Stimulated activated naive CD8-positive, alpha-beta T cell treated with anti-CD3 and anti-CD28 coated beads, Interleukin-15, Interleukin-2, amounts not matched to agents 100 U/mL and 50 U/mL, for 24 hours (primary cell): ENCODE measurements around the gene LRMDA.

Source experiments
- ATAC-seq: fragments of 150-1000 bp; cut with Tn5 transposase; one replicate; pipeline ENCODE4 v1.10.0; 2021
- DNase-seq: peaks from one replicate; pipeline ENCODE4 v3.0.0; 2021

Gene LRMDA

DNA sequence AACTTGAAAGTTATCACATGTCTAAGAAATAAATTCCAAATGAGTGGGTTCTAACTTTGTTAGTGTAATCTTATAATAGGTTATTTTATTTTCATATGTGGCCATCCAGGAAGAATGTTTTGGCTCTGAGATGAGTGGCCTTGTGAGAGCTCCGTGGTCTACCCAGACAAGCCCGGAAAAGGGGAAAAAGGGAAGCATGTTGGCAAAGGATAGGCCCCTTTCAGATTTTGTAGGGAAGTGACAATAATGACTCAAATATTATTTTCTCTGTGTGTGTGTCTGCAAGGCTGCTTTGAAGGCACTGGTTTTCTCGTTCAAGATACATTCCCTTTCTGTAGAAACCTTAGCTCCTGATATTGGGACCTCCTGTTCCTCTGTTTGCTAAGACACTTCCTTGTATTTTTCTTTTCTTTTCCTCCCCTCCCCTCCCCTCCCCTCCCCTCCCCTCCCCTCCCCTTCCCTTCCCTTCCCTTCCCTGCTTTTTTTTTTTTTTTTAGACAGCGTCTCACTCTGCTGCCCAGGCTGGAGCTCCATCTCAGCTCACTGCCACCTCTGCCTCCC is 240.8 kb downstream of the LRMDA start:
- ATAC-seq, result no peak
- no peak for DNase-seq

GRCh38 chr10:75672842-75673241 is 241.4 kb downstream of the LRMDA start:
- no peak for DNase-seq
- ATAC-seq, result no peak

DNA sequence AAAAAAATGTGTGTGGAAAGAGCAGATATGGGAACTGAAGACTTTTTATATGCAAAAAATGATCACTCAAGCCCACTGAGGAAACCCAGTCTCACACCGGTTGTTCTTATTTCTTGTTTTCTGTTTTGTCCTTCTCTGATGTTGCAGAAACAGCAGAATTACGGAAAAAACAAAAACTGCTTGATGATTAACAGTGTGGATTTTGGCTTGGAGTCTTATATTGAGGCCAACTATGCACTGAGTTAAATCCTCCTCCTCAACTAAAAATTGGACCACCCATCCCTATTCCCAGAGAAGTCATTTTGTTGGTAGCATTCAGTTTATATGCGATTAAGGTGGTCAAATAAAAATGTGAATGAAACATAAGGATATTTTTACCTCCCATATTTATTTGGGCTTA is 246.1 kb downstream of the LRMDA start:
- DNase-seq (no peak), ATAC-seq (no peak)

DNA sequence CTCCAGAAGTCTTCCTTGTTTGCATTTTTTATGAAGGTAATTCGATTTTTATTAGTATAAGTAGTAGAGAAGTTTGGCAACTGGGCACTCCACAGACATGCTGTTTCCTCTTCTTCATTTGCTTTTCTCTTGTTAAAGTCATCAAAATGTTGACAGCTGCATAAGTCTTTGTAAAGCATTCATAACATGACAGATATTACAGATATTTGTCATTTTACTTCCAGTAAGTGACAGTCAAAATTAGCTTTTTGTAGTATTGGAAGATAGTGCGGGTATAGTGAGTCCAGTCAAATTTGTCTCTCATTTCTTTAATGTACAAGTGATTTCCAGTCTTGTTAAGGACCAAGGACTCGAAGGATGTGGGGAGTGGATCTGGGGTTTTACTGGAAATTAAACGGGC is 247.1 kb downstream of the LRMDA start:
- ATAC-seq (no peak), DNase-seq (no peak)

DNA sequence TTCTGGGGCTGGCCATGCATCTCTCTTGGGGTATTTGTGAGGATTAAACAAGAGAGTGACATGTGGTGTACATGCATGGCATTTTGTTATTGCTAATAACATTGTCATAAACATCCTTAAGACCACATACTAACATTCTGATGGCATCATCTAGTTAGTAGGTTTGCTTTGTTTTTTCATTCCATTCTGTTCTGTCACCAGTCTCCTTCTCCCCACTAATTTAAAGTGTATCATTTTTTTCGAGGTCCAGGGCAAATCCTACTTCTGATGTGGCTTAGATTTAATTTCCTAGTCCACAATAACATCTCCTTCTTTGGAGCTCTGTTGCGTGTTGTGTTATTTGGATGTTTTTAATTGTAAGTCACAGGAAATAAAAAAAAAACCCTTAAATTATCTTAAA is 248.1 kb downstream of the LRMDA start:
- DNase-seq (no peak), ATAC-seq (no peak)

- ATAC-seq (no peak), DNase-seq (no peak)
These were observed 249.9 kb downstream of the LRMDA start for GRCh38 chr10:75681334-75681733.

GRCh38 chr10:75682649-75683557 is 251.5 kb downstream of the LRMDA start:
- ATAC-seq (no peak), DNase-seq (no peak)

DNA sequence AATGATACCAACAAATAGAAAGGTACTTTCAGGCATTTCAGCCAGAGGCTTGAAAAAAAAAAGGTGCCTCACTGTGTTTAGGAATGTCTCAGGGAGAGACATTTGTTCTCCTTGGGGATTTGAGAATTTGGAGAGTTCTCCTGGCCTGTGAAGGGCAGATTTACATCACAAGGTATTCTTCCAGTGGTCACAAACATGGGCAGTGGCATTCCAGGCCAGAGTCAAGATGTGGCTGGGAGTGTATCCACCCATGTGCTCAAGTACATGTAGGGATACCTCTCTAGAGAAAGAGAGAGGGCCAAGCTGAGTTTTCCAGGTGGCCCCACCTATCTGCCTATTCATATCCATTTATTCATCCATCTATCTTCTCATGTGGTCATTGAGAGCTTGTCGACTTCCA is 253.8 kb downstream of the LRMDA start:
- DNase-seq (no peak), ATAC-seq (no peak)

DNA sequence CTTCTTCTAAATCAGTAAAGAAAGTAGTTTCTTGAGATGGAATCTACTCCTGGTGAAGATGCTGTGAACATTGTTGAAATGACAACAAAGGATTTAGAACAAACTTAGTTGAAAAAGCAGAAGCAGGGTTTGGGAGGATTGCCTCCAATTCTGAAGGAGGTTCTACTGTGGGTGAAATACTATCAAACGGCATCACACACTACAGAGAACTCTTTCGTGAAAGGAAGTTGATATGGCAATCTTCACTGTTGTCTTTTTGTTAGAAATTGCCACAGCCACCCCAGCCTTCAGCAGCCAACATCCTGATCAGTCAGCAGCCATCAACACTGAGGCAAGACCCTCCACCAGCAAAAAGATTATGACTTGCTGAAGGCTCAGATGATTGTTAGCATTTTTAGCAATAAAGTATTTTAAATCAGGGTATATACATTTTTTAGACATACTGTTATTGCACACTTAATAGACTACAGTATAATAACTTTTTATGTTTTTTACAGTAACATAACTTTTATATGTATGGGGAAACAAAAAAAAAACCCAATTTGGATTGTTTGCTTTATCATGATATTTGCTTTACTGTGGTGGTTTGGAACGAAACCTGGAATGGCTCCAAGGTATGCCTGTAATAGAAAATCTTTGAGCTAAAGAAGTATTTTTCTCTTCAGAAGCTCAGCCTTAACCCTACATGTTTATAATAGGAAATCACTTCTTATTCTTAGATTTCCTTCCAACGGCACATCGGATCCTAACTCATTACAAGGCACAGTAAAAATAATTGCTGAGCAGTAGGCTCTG is 257.3 kb downstream of the LRMDA start:
- DNase-seq (no peak), ATAC-seq (no peak)

DNA sequence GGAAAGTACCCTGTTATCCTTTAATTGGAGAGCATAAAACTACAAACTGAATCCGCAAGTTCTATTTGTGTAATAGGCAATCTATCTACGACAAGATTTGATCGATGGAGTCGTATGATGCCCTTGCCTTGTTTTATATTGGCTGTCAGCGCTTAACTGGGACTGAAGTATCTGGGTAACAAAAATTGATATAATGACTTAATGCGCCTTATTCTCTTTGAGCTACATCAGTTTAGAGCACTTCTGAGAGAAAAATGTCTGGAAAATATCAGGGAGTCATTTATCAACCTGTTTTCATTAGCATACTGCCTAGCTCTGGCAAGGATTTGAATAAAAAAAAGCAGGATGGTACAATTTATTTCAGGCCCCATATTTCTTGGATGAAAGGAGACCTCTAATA is 262.1 kb downstream of the LRMDA start:
- ATAC-seq (no peak), DNase-seq (no peak)

DNA sequence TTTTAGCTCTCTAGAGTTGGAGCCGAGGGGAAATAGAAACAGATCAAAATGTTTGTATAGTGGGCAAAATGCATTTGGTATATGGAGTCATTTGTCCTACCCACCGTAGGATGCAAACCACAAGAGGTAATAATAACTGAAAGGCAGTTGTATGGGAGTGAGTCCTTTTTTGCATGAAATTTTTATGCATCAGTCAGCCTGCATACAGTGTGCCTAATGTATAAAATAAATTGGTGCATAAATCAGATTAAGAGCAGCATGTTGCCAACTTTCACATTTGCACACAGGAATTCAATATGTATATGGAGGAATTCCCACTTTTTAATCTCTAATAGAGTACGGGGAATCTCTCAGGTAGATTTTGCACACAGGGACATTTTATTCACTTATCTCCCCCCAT is 262.8 kb downstream of the LRMDA start:
- DNase-seq (no peak), ATAC-seq (no peak)

GRCh38 chr10:75694790-75695189 is 263.4 kb downstream of the LRMDA start:
- ATAC-seq (no peak), DNase-seq (no peak)

DNA sequence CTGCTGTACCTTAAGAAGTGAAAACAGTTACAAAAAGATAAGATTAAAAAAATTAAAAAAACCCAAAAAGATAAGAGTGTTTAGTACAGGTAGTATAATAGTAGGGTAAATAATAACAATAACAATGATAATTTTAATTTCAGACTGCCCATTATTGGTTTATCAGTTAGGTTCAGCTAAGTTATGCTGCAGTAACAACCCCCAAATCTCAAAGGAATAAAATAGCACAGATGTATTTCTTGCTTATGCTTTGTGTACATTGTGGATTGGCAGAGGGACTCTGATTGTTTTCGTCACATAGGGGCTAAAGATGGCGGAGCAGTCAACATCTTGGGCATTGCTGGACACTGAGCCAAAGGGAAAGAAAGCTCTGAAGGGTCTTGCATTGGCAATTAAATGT is 264.6 kb downstream of the LRMDA start:
- ATAC-seq, result no peak
- no peak for DNase-seq

- no peak for ATAC-seq
- no peak for DNase-seq
These were observed 265.1 kb downstream of the LRMDA start for GRCh38 chr10:75696536-75696935.

DNA sequence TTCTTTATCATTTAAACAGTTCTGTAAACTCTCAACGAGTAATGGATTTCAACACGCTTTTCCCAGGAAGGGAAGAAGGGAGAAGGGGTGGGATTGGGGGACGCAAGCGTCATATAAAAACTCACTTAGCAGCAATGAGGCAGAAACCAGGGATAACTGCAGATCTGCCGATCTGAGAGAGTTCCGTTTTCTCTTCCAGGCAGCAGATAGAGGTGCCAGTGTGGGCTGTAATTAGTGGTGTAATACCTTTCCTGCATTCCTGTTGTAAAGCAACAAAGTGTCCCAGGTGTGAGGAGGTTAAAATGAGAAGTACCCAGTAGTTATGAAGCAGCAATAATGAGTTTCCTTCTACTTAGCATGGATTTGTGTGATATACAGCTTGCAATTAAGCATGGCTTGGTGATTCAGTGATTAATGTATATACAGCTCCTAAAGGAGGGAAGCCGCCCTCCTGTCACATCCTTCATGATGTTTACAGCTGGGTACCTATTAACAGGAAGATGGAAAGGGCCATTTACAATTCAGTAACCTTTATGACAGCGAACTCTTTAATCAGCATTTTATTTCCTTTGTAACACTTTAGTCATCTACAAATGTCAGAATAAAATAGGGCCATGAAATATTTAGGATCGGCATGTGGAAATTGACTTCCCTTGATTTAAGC is 271.9 kb downstream of the LRMDA start:
- ATAC-seq, result no peak

GRCh38 chr10:75705426-75705825 is 274.0 kb downstream of the LRMDA start:
- no peak for DNase-seq

More for the DNA sequence above, 271.9 kb downstream of the LRMDA start:
- DNase-seq, result no peak

GRCh38 chr10:75707080-75707840 is 275.8 kb downstream of the LRMDA start:
- ATAC-seq (no peak), DNase-seq (no peak)

More at GRCh38 chr10:75705426-75705825, 274.0 kb downstream of the LRMDA start:
- ATAC-seq, result no peak

GRCh38 chr10:75708060-75708459 is 276.6 kb downstream of the LRMDA start:
- no peak for DNase-seq
- no peak for ATAC-seq

- ATAC-seq (no peak), DNase-seq (no peak)
These were observed 277.8 kb downstream of the LRMDA start for GRCh38 chr10:75709245-75709644.

DNA sequence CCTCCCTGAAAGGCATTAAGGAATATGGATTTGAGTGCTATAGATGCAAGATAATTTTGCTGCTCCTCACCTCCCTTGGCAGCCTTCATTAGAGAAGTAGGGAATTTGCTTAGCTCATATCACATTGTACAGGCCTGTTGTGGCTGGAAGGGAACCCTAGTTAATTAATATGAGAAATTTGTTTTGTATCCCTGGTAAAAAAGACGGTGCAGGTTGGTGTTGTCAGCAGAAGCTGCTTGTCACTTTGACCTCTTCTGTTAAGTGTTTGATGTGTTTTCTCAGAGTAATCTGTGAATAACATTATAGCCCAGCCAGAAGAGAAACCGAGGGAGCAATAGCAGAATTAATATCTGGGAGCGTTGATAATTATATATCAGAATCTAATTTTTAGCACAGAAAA is 278.4 kb downstream of the LRMDA start:
- DNase-seq (no peak), ATAC-seq (no peak)

- no peak for ATAC-seq
- no peak for DNase-seq
These were observed 280.9 kb downstream of the LRMDA start for GRCh38 chr10:75712242-75712880.
